OCI-LY3 (cell line): Measurements from ENCODE around the gene MIA.
A peak's percentile ranks its signal among the peaks of the same experiment; 100 is the strongest.
"Not testable (repeated sequence)": the region's sequence is repeated elsewhere in the genome, so short reads cannot be mapped to it uniquely, and the experiment has no call there.

ENCODE experiments used
- H2AFZ ChIP-seq: fragments of 200-600, 300-600 bp; shearing (Covaris generic); 2 replicates; pipeline ENCODE4 v1.6.0; 2014; ENCODE audit warnings: antibody characterized with exemption, low read depth, low read length
- H3K27ac ChIP-seq: fragments of 200-600, 300-600 bp; sonication (generic); 2 replicates; pipeline ENCODE4 v1.5.1; 2014; ENCODE audit warnings: mild to moderate bottlenecking, low read length, moderate library complexity, mixed read lengths
- H3K27me3 ChIP-seq: fragments of 200-600, 300-600 bp; sonication (generic); 2 replicates; pipeline ENCODE4 v1.6.1; 2014; ENCODE audit warnings: low read depth, low read length, mixed read lengths
- H3K36me3 ChIP-seq: fragments of 200-600, 300-600 bp; sonication (generic); replicated peaks from 2 replicates; pipeline ENCODE3; 2014; ENCODE audit warnings: low read depth, low read length, mixed read lengths
- H3K4me1 ChIP-seq: fragments of 300-600, 200-600 bp; sonication (generic); 2 replicates; pipeline ENCODE4 v1.6.1; 2014; ENCODE audit warnings: low read length, mixed read lengths
- H3K4me2 ChIP-seq: fragments of 200-600, 300-600 bp; sonication (generic); 2 replicates; pipeline ENCODE4 v1.6.1; 2014; ENCODE audit warnings: low read length, mixed read lengths
- H3K4me3 ChIP-seq: fragments of 300-600, 200-600 bp; sonication (generic); 2 replicates; pipeline ENCODE4 v1.5.1; 2014; ENCODE audit warnings: antibody characterized with exemption, mild to moderate bottlenecking, low read length, moderate library complexity
- H3K79me2 ChIP-seq: fragments of 300-600, 200-600 bp; shearing (Covaris generic); 2 replicates; pipeline ENCODE4 v1.6.1; 2014; ENCODE audit warnings: mild to moderate bottlenecking, low read length, mixed read lengths
- H3K9ac ChIP-seq: fragments of 300-600, 200-600 bp; shearing (Covaris generic); 2 replicates; pipeline ENCODE4 v1.6.0; 2014; ENCODE audit warnings: mild to moderate bottlenecking, low read length, moderate library complexity
- H3K9me3 ChIP-seq: fragments of 200-600, 300-600 bp; shearing (Covaris generic); 2 replicates; pipeline ENCODE4 v1.6.1; 2014; ENCODE audit warnings: low read length, mixed read lengths; ENCODE audit not compliant: insufficient read depth
- H4K20me1 ChIP-seq: fragments of 200-600, 300-600 bp; sonication (generic); 2 replicates; pipeline ENCODE4 v1.6.1; 2016; ENCODE audit warnings: low read length, mixed read lengths; ENCODE audit not compliant: insufficient read depth
- EZH2phosphoT487 ChIP-seq: fragments of 200-600 bp; shearing (Covaris generic); IDR thresholded peaks from 2 replicates; pipeline ENCODE4 v1.6.1; 2018; ENCODE audit warnings: antibody characterized with exemption, mixed run types, low read depth
- TF ChIP-seq, protein P1 (sequence below): fragments of 200-600, 300-600 bp; sonication (generic); IDR thresholded peaks from 2 replicates; pipeline ENCODE4 v1.5.1; 2014; ENCODE audit warnings: antibody characterized with exemption, low read length, low read depth

The MIA gene

DNA sequence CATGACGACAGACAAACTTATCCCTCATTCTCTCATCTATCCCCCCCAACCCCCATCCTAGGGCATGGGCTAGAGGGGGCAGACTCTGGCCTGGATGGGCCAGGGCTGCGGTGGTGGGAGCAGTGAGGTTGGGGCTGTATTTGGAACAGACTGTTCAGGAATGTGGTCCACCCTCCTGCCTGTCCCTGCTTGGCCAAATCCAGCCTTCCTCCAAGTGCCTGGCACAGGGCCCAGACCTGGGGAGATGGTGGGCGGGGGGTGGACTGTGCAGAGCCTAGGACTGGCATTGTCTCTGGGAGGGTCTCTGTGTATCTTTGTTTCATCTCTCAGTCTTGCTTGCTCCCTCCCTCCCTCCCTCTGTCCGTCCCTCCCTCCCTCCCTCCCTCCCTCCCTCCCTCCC, 37.9 kb downstream of the MIA start:
- Histone ChIP-seq H3K4me2 (no peak overlapping the region), H3K27me3 (peaks cover 14% of the 10 kb centered on the region), H4K20me1 (peaks cover 16% of the 10 kb centered on the region; the same call in 1 of the 2 replicates)

DNA sequence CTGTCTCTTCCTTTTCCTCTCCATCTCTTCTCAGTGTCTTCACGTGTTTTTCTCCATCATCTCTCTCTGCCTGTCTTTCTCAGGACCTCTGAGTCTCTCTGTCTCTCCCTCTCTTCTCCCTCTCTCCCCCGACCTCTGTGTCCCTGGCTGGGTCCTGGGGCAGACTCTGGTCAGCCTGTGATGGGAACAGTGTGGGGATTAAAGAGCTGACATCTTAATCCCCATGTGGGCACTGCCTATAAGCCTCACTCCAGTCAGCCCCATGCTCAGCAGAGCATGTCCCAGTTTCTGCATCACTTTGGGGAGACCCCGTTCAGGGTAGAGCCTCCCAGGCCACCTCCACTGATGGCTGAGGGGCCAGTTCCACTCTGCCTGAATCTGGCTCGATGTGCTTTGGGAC, 39.9 kb downstream of the MIA start:
- TF ChIP-seq, protein P1, sequence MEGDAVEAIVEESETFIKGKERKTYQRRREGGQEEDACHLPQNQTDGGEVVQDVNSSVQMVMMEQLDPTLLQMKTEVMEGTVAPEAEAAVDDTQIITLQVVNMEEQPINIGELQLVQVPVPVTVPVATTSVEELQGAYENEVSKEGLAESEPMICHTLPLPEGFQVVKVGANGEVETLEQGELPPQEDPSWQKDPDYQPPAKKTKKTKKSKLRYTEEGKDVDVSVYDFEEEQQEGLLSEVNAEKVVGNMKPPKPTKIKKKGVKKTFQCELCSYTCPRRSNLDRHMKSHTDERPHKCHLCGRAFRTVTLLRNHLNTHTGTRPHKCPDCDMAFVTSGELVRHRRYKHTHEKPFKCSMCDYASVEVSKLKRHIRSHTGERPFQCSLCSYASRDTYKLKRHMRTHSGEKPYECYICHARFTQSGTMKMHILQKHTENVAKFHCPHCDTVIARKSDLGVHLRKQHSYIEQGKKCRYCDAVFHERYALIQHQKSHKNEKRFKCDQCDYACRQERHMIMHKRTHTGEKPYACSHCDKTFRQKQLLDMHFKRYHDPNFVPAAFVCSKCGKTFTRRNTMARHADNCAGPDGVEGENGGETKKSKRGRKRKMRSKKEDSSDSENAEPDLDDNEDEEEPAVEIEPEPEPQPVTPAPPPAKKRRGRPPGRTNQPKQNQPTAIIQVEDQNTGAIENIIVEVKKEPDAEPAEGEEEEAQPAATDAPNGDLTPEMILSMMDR = no peak
- no peak for TF ChIP-seq EZH2phosphoT487
- no peak overlapping the region for H3K4me3 ChIP-seq
- H2AFZ ChIP-seq = no peak overlapping the region
- H3K9me3 ChIP-seq = no peaks in the 10 kb centered on the region
- no peak overlapping the region for H3K27ac ChIP-seq
- no peaks in the 10 kb centered on the region for H3K79me2 ChIP-seq
- no peak overlapping the region for H3K9ac ChIP-seq
- peaks cover under 1% of the 10 kb centered on the region for H3K36me3 ChIP-seq
- H3K27me3 ChIP-seq = peaks cover 14% of the 10 kb centered on the region
- peaks cover 13% of the 10 kb centered on the region for H3K4me1 ChIP-seq
- no peak overlapping the region for H3K4me2 ChIP-seq
- H4K20me1 ChIP-seq = no peaks in the 10 kb centered on the region

More for the DNA sequence above, 37.9 kb downstream of the MIA start:
- Histone ChIP-seq H3K79me2 (no peaks in the 10 kb centered on the region), H3K9ac (no peak overlapping the region), H3K36me3 (peaks cover 14% of the 10 kb centered on the region), H3K4me1 (peaks cover 3% of the 10 kb centered on the region), H2AFZ (no peak overlapping the region), H3K27ac (no peak overlapping the region), H3K9me3 (no peaks in the 10 kb centered on the region), H3K4me3 (no peak overlapping the region)
- TF ChIP-seq EZH2phosphoT487 = no peak
- TF ChIP-seq, protein P1 = no peak

DNA sequence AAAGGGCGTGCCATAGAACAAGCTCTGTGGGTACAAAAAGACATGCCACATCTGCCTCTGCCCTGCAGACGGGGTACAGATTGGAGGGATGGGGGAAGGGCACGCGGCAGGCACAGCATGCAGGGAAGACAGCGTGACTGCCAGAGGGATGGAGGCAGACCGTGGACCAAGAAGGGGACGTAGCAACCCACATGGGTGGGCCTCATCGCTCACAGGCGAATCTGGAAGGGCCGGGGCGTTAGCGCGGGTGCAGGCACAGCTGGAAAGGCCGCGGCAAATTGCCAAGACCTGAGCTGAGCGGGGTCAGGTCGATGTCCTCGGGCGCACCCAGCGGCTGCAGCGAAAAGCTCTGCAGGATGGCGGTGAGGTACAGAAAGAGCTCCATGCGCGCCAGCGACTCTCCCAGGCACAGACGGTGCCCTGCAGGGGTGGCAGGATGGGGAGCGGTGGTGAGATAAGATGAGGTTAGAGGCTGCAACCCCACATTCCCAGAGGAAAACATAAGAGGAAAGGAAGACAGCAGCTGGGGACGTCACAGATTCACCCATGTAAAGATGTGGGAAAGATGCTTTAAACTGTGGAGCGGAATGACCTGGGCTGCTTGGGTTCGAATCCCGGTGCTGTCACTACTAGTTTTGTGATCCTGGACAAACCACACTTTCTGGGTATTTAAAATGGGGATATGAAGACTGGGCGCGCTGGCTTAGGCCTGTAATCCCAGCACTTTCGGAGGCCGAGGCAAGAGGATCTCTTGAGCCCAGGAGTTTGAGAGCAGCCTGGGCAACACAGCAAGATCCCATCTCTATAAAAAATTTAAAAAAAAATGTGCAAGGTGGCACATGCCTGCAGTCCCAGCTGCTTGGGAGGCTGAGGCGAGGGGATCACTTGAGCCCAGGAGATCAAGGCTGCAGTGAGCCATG, 43.4 kb downstream of the MIA start:
- TF ChIP-seq, protein P1 = peak; percentile 48
- H3K36me3 ChIP-seq, H4K20me1 ChIP-seq, H3K27ac ChIP-seq, H3K79me2 ChIP-seq, H3K9me3 ChIP-seq: not testable (repeated sequence)
- Histone ChIP-seq H3K4me1 (peaks cover 24% of the 10 kb centered on the region), H3K4me2 (peak overlapping the region; percentile 98), H3K27me3 (peaks cover 13% of the 10 kb centered on the region), H3K9ac (peak overlapping the region; percentile 70; the same call in 1 of the 2 replicates), H2AFZ (peak overlapping the region; percentile 92), H3K4me3 (peak overlapping the region; percentile 84)

DNA sequence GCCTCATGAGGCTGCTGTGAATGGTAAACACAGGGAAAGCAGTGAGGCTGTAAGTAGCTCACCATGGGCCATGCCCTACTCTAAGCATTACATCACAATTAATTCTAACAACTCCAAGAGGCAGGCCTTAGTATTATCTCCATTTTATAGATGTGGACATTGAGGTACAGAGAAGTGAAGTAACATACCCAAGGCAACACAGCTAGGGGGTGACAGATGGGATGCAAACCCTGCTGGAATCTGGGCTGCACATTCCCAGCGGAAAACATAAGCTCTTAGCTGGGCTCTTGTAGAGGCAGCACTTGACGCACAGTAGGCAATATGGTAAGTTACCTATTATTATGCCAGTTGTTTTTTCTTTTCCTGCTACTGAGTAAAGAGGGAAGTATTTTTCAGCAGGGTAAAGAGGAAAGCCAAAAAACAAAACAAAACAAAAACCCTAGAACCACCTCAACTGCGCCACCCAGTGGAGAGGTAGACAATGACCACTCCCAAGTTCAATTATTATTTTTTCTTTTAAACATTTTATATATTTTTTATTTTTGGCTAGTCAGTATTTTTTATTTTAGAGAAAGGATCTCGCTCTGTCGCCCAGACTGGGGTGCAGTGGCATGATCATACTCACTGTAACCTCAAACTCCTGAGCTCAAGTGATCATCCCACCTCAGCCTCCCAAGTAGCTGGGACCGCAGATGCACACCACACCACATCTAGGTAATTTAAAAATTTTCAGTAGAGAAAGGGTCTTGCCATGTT, 44.3 kb downstream of the MIA start:
- H3K9ac ChIP-seq, H3K79me2 ChIP-seq, H2AFZ ChIP-seq, H3K27ac ChIP-seq, H3K9me3 ChIP-seq, H4K20me1 ChIP-seq, H3K4me3 ChIP-seq, H3K36me3 ChIP-seq, H3K27me3 ChIP-seq, H3K4me2 ChIP-seq: not testable (repeated sequence)
- TF ChIP-seq, protein P1 = peak; percentile 64
- peaks cover 24% of the 10 kb centered on the region for H3K4me1 ChIP-seq
